SKM-1 treated with dmso at 0.1 percent for 144 hours (cell line): Measurements from ENCODE around the gene PYGO2.
"Not testable (repeated sequence)": the region's sequence is repeated elsewhere in the genome, so short reads cannot be mapped to it uniquely, and the experiment has no call there.

Experiments
- DNase-seq: peaks from one replicate; lab custom pipeline; 2025; ENCODE audit not compliant: unreplicated experiment; lab: John Stamatoyannopoulos, UW

The PYGO2 gene

GRCh38 chr1:155000411-155000725, 38.8 kb upstream of the PYGO2 start:
- DNase-seq, result no peak

GRCh38 chr1:154999571-155000410, 38.2 kb upstream of the PYGO2 start:
- peak; percentile 55 for DNase-seq

GRCh38 chr1:154998818-154999570, 37.4 kb upstream of the PYGO2 start:
- DNase-seq, result peak; percentile 83

- DNase-seq, result no peak
Measured at GRCh38 chr1:154998201-154998780, 36.7 kb upstream of the PYGO2 start.

GRCh38 chr1:154996966-154997701, 35.6 kb upstream of the PYGO2 start:
- DNase-seq, result peak; percentile 80

GRCh38 chr1:154995301-154995983, 33.9 kb upstream of the PYGO2 start:
- peak; percentile 51 for DNase-seq

- DNase-seq, result no peak
Measured at GRCh38 chr1:154994591-154994990, 33.0 kb upstream of the PYGO2 start.

- DNase-seq, result no peak
Measured at GRCh38 chr1:154994269-154994587, 32.6 kb upstream of the PYGO2 start.

GRCh38 chr1:154993572-154994268, 32.1 kb upstream of the PYGO2 start, which contains the start of gene LENEP:
TSS of gene LENEP (plus strand) at chr1:154993586. CDS start at chr1:154993608, 22 bp downstream.
- DNase-seq, result no peak

GRCh38 chr1:154992721-154993571, 31.4 kb upstream of the PYGO2 start:
- no peak for DNase-seq

GRCh38 chr1:154990276-154990675, 28.7 kb upstream of the PYGO2 start:
- no peak for DNase-seq

- DNase-seq, result no peak
Measured at GRCh38 chr1:154989195-154989860, 27.7 kb upstream of the PYGO2 start.

- no peak for DNase-seq
Measured at GRCh38 chr1:154988058-154988954, 26.7 kb upstream of the PYGO2 start.

GRCh38 chr1:154987326-154987725, 25.7 kb upstream of the PYGO2 start:
- DNase-seq, result no peak

GRCh38 chr1:154986736-154987135, 25.2 kb upstream of the PYGO2 start:
- DNase-seq, result not testable (repeated sequence)

- no peak for DNase-seq
Measured at GRCh38 chr1:154983776-154984466, 22.3 kb upstream of the PYGO2 start.
